Thoracic aorta (tissue), 2 donors: ENCODE data around the gene ITGA2. TPM values are rescaled to one million over a fixed set of nuclear protein-coding genes. Genes with fewer than 3 reads are reported as not detected.
"Not testable (repeated sequence)": the region's sequence is repeated elsewhere in the genome, so short reads cannot be mapped to it uniquely, and the experiment has no call there.

Experiments used
- ATAC-seq: fragments of 150-250 bp; one replicate; pipeline ENCODE4 v1.8.0; 2017; ENCODE audit warnings: low read depth; ENCODE audit not compliant: insufficient number of reproducible peaks, low FRiP score
- DNase-seq: peaks from one replicate; pipeline ENCODE4 v3.0.0-alpha.2; 2020; ENCODE audit warnings: low spot score
- H3K27ac ChIP-seq, 2 donors: fragments of 200-600 bp; sonication (generic); 1 replicate in 1 of 2; 2 replicates in 1 of 2; pipeline ENCODE4 v1.5.1; 2016; ENCODE audit warnings: mild to moderate bottlenecking in 2 of 2, moderate library complexity in 2 of 2
- H3K27me3 ChIP-seq: fragments of 200-600 bp; sonication (generic); replicated peaks from 2 replicates; pipeline ENCODE4 v1.6.0; 2016; ENCODE audit warnings: mild to moderate bottlenecking; ENCODE audit not compliant: insufficient read depth
- H3K36me3 ChIP-seq: fragments of 200-600 bp; sonication (generic); one replicate; pipeline ENCODE4 v1.5.1; 2016
- H3K4me1 ChIP-seq, 2 donors: fragments of 200-600 bp; sonication (generic); 1 replicate in 1 of 2; 2 replicates in 1 of 2; pipeline versions ENCODE4 v1.5.1 to v1.6.0; 2016; ENCODE audit warnings: low read depth in 2 of 2, mild to moderate bottlenecking in 1 of 2; ENCODE audit not compliant: control insufficient read depth in 1 of 2
- H3K4me3 ChIP-seq: fragments of 200-600 bp; sonication (generic); 2 replicates; pipeline ENCODE4 v1.5.1; 2016; ENCODE audit warnings: mild to moderate bottlenecking
- H3K9me3 ChIP-seq: fragments of 200-600 bp; sonication (generic); 2 replicates; pipeline ENCODE4 v1.5.1; 2016
- CTCF ChIP-seq: fragments of 200-600 bp; sonication (generic); IDR thresholded peaks from one replicate; pipeline ENCODE4 v1.5.1; 2019; ENCODE audit warnings: antibody characterized with exemption
- total RNA-seq, 2 donors: library from RNA; depleted of rRNA; stranded (reverse); fragments of >200 nt; gene quantifications; one replicate each; pipeline versions ENCODE4 v1.1.0 to v1.2.3, GENCODE V29; 2016

ITGA2 gene
- total RNA-seq, 2 donors from 2014 or later = 4.9 to 7.2 TPM

- ATAC-seq = peak; percentile 82
- no peak for TF ChIP-seq CTCF
- peak; percentile 38 for DNase-seq
- Histone ChIP-seq H3K9me3 (no peaks in the 10 kb centered on the region), H3K36me3 (no peaks in the 10 kb centered on the region), H3K27me3 (no peaks in the 10 kb centered on the region), H3K4me1 (peaks cover 12 to 26% of the 10 kb centered on the region in 2 donors), H3K27ac (peak within 1 kb of the TSS in 1 of 2 donors; percentile 59), H3K4me3 (peak within 1 kb of the TSS; percentile 91)
Observed at GRCh38 chr5:53109443-53110127, 120.4 kb downstream of the ITGA2 start, which contains the start of gene MOCS2. MOCS2 (minus strand) TSS chr5:53109757; CDS start chr5:53107174, 2,583 bp downstream.

- no peak for DNase-seq
- H3K4me1 ChIP-seq = peaks cover 12 to 26% of the 10 kb centered on the region in 2 donors
- H3K27ac ChIP-seq = peak overlapping the region in 1 of 2 donors; percentile 59
- peak overlapping the region; percentile 91 for H3K4me3 ChIP-seq
- ATAC-seq = no peak
- no peaks in the 10 kb centered on the region for H3K36me3 ChIP-seq
- no peak for TF ChIP-seq CTCF
- H3K27me3 ChIP-seq = no peaks in the 10 kb centered on the region
- no peaks in the 10 kb centered on the region for H3K9me3 ChIP-seq
Observed at GRCh38 chr5:53110156-53110555, 121.0 kb downstream of the ITGA2 start.

- H3K36me3 ChIP-seq = no peaks in the 10 kb centered on the region
- DNase-seq (no peak), ATAC-seq (no peak)
- no peaks in the 10 kb centered on the region for H3K9me3 ChIP-seq
- no peak for TF ChIP-seq CTCF
- no peak overlapping the region for H3K4me3 ChIP-seq
- peaks cover 12 to 26% of the 10 kb centered on the region in 2 donors for H3K4me1 ChIP-seq
- no peak overlapping the region for H3K27ac ChIP-seq
- H3K27me3 ChIP-seq = no peaks in the 10 kb centered on the region
Observed at GRCh38 chr5:53111139-53111538, 122.0 kb downstream of the ITGA2 start.

GRCh38 chr5:53112307-53112706, 123.2 kb downstream of the ITGA2 start:
- H3K27ac ChIP-seq, ATAC-seq, DNase-seq, H3K9me3 ChIP-seq, H3K36me3 ChIP-seq, H3K4me3 ChIP-seq, H3K27me3 ChIP-seq: not testable (repeated sequence)
- peaks cover 9 to 24% of the 10 kb centered on the region in 2 donors for H3K4me1 ChIP-seq

- H3K4me1 ChIP-seq = peaks cover 9 to 18% of the 10 kb centered on the region in 2 donors
- H3K9me3 ChIP-seq = no peaks in the 10 kb centered on the region
- TF ChIP-seq CTCF = no peak
- H3K27ac ChIP-seq = no peak overlapping the region
- H3K27me3 ChIP-seq = no peaks in the 10 kb centered on the region
- no peaks in the 10 kb centered on the region for H3K36me3 ChIP-seq
- no peak overlapping the region for H3K4me3 ChIP-seq
- DNase-seq (no peak), ATAC-seq (no peak)
Observed at GRCh38 chr5:53112909-53113308, 123.8 kb downstream of the ITGA2 start.

GRCh38 chr5:53113947-53114346, 124.8 kb downstream of the ITGA2 start:
- Histone ChIP-seq H3K9me3 (no peaks in the 10 kb centered on the region), H3K4me1 (peaks cover 5 to 8% of the 10 kb centered on the region in 2 donors), H3K4me3 (no peak overlapping the region), H3K27ac (no peak overlapping the region), H3K36me3 (no peaks in the 10 kb centered on the region), H3K27me3 (no peaks in the 10 kb centered on the region)
- ATAC-seq = no peak
- TF ChIP-seq CTCF = no peak
- DNase-seq = no peak
